Iris pigment epithelial cell (primary cell): ENCODE results near the gene SET.
"Not testable (repeated sequence)": the region's sequence is repeated elsewhere in the genome, so short reads cannot be mapped to it uniquely, and the experiment has no call there.

Experiments used
- DNase-seq: peaks from one replicate; pipeline ENCODE4 v3.0.0-alpha.2; 2011; ENCODE audit warnings: low read depth

The SET gene

DNA sequence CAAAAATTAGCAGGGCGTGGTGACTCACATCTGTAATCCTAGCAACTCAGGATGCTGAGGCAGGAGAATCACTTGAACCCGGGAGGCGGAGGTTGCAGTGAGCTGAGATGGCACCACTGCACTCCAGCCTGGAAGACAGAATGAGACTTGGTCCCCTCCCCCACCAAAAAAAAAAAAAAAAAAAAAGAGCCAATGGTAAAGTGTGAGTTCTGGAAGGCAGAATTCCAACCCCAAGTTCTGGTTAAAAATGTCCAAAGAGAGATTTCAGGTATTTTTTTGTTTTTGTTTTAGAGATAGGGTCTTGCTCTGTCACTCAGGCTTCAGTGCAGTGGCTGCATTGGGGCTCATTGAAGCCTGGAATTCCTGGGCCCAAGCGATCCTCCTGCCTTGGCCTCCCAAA, 1.6 kb upstream of the SET start:
- no peak for DNase-seq

GRCh38 chr9:128689293-128689774, 312 bp downstream of the SET start:
- DNase-seq: peak; percentile 54

DNA sequence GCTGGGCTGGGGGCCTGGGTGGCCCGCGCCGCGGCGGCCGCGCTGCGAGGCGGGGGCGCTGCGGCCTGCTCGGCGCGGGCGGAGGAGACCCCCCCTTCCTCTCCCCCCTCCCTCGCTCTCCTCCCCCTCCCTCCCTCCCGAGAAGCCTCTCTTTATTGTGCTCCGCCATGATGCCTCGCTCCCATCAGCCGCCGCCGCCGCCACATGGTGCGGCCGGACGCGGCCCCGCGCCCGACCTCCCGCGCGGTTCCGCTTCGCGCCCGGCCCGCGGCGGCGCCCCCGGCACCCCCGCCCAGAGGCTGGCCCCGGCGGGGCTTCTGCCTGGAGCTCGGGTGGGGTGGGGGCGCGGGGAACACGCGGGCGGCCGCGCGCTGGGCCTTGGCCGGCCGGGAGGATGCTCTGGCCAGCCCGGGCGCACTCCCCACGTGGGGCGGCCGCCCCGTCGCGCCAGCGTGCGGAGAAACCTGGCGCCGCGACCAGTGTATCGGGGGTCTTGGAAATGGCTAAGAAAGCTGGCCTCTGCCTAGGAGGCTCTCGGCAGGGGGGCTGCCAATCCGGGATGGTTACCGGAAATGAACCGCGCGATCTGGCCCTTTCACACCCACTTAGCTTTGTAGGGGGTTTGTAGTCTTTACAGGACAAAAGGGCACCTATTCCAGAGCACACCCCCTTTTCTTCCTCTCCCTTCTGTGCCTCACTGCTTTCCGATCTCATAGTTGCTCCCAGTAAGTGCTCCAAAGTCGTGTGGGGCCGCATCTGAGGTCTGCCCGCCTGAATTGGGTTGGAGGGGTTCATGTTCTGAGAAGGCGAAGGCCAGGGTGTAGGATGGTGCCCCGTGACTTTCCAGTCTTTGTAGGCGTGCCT, 1.0 kb downstream of the SET start:
- DNase-seq: peak; percentile 46

DNA sequence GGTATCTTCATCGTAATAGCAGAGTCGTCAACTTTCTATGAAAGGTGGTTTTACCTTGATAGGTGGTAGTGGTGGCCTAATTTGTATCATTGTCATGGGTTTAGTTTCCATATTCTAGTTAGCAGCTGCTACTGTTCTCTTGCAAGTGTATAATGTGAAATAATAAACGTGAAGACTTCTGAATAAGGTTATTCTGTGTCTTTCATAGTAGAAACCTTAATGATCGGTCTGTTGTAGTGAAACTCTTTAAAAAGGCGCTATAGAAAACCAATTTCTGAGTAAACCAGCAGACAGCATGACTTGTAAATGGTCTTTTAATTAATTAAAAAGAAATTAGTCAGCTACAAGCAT, 1.6 kb downstream of the SET start:
- no peak for DNase-seq

DNA sequence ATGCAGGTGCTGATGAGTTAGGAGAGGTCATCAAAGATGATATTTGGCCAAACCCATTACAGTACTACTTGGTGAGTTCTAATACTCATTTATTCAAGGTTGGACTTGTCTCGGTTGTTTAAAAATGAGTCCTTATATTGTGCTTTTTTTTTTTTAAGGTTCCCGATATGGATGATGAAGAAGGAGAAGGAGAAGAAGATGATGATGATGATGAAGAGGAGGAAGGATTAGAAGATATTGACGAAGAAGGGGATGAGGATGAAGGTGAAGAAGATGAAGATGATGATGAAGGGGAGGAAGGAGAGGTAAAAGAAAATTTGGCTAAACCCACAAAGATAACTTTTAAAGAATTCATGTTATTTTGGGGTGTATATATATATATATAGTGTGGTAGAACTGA, 4.7 kb downstream of the SET start:
- not testable (repeated sequence) for DNase-seq

DNA sequence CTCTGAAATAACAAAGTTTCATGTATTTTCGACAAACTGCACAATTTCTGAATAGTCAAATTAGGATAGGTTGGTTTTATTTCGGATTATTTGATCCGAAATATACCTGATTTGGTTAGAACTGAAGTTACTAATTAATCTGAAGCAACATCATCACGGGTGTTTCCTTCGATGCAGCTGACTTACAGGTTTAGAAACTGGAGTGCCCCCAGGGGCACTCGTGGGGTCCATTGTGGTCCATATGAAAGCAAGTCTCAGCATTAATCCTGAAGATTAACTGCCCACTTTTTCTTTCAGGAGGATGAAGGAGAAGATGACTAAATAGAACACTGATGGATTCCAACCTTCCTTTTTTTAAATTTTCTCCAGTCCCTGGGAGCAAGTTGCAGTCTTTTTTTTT, 5.3 kb downstream of the SET start:
- no peak for DNase-seq

- DNase-seq: no peak
Observed at GRCh38 chr9:128696923-128697707, 8.1 kb downstream of the SET start.

- DNase-seq: not testable (repeated sequence)
Observed at GRCh38 chr9:128699096-128699795, 10.2 kb downstream of the SET start.

GRCh38 chr9:128701227-128701854, 12.3 kb downstream of the SET start:
- DNase-seq: no peak

GRCh38 chr9:128702445-128702948, 13.5 kb downstream of the SET start, which contains the start of gene PKN3:
Gene PKN3, plus strand, starts transcription at chr9:128702503. Its CDS starts 413 bp downstream, at chr9:128702916.
- peak; percentile 65 for DNase-seq

DNA sequence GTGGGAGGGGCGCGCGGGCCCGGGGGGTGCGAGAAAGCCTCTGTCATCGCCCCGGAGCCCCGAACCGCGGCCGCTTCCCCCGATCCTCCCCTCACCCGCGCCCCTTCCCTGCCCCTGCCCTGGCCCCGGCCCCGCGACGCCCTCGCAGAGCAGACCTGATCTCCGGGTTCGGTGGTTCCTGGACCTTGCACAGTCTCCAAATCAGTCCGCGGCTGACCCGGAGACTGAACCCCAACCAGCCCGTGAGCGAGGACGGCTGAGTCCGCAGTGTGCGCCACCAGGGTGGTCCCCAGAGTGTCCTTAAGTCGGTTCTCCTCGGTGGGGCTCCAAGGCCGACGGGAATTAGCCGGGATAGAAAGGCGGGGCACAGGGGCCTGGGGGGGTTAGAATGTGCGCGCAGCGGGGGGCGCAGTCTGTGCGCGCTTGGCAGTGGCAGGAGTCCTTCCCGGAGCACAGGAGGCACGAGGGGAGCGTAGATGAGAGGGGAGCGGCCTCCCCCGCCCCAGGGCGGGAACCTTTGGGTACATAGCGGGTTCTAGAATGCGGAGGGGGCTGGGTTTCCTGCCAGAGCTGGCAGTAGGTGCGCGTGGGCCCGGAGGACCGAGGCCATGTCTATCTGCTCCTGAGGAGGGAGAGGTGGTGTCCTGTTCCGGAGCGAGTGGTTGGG, 14.1 kb downstream of the SET start:
- DNase-seq: no peak

DNA sequence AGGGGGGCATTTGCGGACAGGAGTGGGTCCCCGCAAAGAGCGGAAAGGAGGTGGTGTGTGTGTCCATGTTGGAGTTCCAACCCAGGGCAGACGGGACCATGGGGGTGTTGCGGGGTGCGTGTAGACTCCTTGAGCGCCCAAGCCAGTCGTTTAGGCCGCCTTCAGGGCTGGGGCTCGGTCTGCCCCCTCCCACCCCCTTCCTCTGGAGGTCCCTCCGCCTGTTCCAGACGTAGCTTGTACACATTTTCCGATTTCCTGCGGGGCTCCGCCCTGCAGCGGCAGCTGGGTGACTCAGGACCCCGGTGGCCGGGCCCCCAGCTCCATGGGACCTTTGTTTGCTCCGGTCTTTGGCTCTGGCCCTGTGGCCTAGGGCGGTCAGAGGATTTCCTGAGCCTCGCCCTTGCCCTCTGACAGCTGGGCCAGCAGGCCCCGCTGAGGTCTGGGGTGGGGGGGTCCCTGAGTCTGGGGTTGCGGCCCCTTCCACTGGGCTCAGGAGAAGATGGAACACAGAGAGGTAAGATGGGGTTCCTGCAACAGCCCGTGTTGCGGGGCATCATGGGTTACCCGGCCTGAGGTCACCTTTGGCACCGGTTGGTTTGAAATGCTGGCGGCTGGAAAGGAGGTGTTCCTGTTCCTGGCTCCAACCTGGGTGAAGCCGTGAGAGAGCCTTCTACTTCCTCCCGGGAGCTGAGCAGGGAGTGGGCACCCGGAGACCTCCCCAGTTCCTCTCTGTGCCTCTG, 14.8 kb downstream of the SET start:
- DNase-seq: no peak

GRCh38 chr9:128704356-128704670, 15.3 kb downstream of the SET start:
- DNase-seq: no peak

DNA sequence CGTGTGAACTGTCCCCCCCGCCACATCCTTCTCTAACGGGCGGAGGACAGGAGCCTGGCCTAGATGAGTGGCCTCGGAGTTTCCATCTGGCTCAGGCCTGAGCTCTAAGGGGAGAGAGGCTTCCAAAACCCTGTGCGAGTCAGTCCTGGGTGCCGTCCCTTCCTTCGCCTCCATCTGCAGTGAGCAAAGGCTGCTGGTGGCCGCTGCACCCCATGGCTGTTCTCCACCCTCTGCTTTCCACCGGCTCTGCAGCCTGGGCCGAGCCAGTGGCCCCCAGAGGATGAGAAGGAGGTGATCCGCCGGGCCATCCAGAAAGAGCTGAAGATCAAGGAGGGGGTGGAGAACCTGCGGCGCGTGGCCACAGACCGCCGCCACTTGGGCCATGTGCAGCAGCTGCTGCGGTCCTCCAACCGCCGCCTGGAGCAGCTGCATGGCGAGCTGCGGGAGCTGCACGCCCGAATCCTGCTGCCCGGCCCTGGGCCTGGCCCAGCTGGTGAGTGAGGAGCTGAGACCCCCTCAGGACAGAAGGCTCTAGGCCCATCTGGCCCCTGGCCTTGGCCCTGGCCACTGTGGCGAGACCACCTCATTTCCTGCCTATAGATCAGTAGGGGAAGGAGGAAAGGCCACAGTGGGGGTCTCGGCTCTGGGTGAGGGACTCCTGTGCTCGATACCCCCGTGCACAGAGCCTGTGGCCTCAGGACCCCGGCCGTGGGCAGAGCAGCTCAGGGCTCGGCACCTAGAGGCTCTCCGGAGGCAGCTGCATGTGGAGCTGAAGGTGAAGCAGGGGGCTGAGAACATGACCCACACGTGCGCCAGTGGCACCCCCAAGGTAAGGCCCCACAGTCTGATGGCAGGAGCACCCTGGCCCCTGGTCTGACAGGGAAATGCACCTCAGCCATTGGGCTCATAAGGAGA, 16.3 kb downstream of the SET start:
- no peak for DNase-seq

DNA sequence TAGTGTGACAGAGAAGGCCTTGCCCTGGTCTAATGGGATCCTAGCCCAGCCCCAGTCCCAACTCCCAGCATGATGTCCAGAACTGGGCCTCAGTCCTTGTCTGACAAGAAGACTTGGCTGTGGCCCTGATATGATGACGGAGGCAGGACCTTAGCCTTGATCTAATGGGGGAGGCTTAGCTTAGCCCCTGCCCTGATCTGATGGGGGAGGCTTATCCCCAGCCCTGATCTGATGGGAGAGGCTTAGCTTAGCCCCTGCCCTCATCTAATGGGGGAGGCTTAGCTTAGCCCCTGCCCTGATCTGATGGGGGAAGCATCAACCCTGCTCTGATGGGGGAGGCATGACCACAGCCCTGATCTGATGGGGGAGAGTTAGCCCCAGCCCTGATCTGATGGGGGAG, 17.0 kb downstream of the SET start:
- no peak for DNase-seq

DNA sequence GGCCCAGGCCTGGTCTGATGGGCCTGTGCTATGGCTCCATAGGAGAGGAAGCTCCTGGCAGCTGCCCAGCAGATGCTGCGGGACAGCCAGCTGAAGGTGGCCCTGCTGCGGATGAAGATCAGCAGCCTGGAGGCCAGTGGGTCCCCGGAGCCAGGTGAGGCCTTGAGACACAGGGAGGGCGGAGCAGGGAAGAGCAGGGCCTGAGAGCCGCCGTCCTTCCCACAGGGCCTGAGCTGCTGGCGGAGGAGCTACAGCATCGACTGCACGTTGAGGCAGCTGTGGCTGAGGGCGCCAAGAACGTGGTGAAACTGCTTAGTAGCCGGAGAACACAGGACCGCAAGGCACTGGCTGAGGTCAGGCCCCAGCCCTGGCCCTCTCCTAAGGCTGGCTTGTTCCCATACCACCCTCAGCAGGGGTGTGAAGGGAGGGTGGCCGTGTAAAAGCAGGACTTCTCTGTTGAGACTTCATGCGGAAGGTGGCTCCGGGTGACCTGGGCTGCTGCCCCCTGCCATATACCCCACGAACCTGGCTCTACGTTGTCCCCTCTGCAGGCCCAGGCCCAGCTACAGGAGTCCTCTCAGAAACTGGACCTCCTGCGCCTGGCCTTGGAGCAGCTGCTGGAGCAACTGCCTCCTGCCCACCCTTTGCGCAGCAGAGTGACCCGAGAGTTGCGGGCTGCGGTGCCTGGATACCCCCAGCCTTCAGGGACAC, 17.8 kb downstream of the SET start:
- DNase-seq: no peak

GRCh38 chr9:128707446-128707845, 18.4 kb downstream of the SET start:
- no peak for DNase-seq

- DNase-seq: no peak
Observed at GRCh38 chr9:128712451-128713410, 23.7 kb downstream of the SET start.
